HCT116 (cell line): ENCODE data around the gene ZNF26.

Source experiments
- FOSL1 ChIP-seq: IDR thresholded peaks from 2 replicates; pipeline ENCODE4 v1.6.1; 2012; ENCODE audit warnings: low read depth
- POLR2A ChIP-seq: IDR thresholded peaks from 2 replicates; pipeline ENCODE4 v1.7.0; 2011; ENCODE audit warnings: borderline replicate concordance; ENCODE audit not compliant: insufficient read depth, insufficient read length; ENCODE audit errors: extremely low read depth
- TF ChIP-seq, protein P1 (sequence below), 3 experiments: fragments of 200-600 bp in 1 of 3; sonication (generic) in 1 of 3; IDR thresholded peaks in 2 of 3; conservative IDR thresholded peaks in 1 of 3; 2 replicates each; pipeline ENCODE4 v1.5.1; 2012 to 2017; ENCODE audit warnings: low read depth in 2 of 3, low read length in 2 of 3, antibody characterized with exemption in 1 of 3, borderline replicate concordance in 1 of 3, control low read depth in 1 of 3, mild to moderate bottlenecking in 1 of 3, mixed read lengths in 1 of 3, mixed run types in 1 of 3, moderate library complexity in 1 of 3; ENCODE audit not compliant: insufficient read depth in 1 of 3
- TF ChIP-seq, protein P2 (sequence below): IDR thresholded peaks from 2 replicates; pipeline ENCODE4 v1.6.1; 2012

DNA sequence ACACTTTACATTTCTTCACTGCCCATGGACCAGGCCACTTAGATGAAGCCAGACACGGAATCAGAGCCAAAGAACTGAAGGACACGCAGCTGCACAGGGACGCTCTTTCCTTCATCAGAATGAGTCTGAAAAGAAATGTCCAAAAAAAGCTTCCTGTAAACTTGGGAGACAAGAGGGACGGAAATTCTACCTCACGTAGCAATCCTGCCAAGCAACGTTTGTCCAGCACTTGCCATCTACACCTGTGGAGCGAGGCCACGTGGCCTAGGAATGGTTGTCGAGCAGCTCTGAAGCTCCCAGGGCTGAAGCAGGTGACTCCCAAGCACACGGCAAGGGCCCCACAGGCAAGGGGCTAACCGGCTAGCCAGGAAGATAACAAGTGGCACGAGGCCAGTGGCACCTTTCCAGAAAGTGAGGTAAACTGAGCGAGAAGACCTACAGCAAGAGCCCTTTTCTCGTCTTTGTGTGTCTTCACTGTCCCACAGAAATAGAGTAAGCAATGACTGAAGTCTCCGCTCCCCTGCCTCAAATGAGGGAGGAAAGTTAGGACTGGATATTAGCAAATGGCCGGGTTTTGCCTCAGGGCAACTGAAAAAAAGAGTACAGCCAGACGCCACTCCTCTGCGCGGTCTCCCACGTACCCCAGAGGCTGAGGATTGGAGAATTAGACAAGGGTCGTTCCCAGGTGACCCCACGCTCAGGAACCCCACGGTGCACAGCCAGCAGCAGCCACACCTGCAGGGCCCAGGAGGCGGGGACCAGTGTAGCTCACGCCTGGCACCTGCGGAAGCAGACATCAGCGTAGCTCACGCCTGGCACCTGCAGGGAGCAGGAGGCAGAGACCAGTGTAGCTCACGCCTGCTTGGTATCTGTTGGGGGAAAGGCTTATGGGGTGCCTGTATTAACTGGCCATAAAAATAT is 37.8 kb upstream of the ZNF26 start:
- no peak for TF ChIP-seq POLR2A
- TF ChIP-seq, protein P1, sequence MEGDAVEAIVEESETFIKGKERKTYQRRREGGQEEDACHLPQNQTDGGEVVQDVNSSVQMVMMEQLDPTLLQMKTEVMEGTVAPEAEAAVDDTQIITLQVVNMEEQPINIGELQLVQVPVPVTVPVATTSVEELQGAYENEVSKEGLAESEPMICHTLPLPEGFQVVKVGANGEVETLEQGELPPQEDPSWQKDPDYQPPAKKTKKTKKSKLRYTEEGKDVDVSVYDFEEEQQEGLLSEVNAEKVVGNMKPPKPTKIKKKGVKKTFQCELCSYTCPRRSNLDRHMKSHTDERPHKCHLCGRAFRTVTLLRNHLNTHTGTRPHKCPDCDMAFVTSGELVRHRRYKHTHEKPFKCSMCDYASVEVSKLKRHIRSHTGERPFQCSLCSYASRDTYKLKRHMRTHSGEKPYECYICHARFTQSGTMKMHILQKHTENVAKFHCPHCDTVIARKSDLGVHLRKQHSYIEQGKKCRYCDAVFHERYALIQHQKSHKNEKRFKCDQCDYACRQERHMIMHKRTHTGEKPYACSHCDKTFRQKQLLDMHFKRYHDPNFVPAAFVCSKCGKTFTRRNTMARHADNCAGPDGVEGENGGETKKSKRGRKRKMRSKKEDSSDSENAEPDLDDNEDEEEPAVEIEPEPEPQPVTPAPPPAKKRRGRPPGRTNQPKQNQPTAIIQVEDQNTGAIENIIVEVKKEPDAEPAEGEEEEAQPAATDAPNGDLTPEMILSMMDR (IDR thresholded peaks at IDR 0.05 in 2 of 3, conservative IDR thresholded peaks at IDR 0.05 in 1 of 3; ENCODE audit: borderline replicate concordance in 1 of 3, insufficient read depth in 1 of 3, low read depth in 2 of 3, low read length in 2 of 3), result no peak
- TF ChIP-seq, protein P2, sequence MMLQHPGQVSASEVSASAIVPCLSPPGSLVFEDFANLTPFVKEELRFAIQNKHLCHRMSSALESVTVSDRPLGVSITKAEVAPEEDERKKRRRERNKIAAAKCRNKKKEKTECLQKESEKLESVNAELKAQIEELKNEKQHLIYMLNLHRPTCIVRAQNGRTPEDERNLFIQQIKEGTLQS, result no peak
- TF ChIP-seq FOSL1, result no peak
